Measurements from ENCODE around the gene CLDN6. TPM values are rescaled to one million over a fixed set of nuclear protein-coding genes. Genes with fewer than 3 reads are reported as not detected.

The CLDN6 gene
- total RNA-seq, 1 donor from 2014 or later: not detected

GRCh38 chr16:2982402-2982801, 35.6 kb downstream of the CLDN6 start:
- Histone ChIP-seq H3K27me3 (no peaks in the 10 kb centered on the region), H3K9me3 (no peaks in the 10 kb centered on the region), H3K27ac (no peak overlapping the region), H3K36me3 (no peaks in the 10 kb centered on the region), H3K4me3 (no peak overlapping the region), H3K4me1 (peaks cover 23% of the 10 kb centered on the region)
- TF ChIP-seq, protein P1, sequence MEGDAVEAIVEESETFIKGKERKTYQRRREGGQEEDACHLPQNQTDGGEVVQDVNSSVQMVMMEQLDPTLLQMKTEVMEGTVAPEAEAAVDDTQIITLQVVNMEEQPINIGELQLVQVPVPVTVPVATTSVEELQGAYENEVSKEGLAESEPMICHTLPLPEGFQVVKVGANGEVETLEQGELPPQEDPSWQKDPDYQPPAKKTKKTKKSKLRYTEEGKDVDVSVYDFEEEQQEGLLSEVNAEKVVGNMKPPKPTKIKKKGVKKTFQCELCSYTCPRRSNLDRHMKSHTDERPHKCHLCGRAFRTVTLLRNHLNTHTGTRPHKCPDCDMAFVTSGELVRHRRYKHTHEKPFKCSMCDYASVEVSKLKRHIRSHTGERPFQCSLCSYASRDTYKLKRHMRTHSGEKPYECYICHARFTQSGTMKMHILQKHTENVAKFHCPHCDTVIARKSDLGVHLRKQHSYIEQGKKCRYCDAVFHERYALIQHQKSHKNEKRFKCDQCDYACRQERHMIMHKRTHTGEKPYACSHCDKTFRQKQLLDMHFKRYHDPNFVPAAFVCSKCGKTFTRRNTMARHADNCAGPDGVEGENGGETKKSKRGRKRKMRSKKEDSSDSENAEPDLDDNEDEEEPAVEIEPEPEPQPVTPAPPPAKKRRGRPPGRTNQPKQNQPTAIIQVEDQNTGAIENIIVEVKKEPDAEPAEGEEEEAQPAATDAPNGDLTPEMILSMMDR (IDR thresholded peaks at IDR 0.05): no peak
- intact Hi-C loops (cut with DNase I): no loop called here
- DNase-seq: no peak
- ATAC-seq: no peak

DNA sequence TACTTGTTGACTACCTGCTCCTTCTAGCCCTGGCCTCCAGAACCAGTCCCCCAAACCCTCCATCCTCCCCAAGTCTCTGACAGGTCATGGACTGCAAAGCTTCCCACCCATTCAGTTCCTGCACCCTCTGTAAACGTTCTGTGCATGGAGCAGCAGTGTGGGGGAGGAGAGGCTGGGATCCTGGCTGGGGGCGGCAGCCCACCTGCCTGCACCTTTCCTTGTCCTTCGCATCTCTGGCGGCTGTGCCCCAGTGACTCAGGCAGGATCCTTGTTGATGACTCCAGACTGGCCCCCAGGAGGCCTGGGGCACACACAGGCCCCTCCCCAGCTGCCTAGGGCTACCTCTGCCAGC, 36.1 kb downstream of the CLDN6 start:
- TF ChIP-seq, protein P1 (IDR thresholded peaks at IDR 0.05): no peak
- Histone ChIP-seq H3K27me3 (no peaks in the 10 kb centered on the region), H3K4me1 (peaks cover 23% of the 10 kb centered on the region), H3K4me3 (no peak overlapping the region), H3K27ac (no peak overlapping the region), H3K36me3 (no peaks in the 10 kb centered on the region), H3K9me3 (no peaks in the 10 kb centered on the region)
- no peak for ATAC-seq
- no peak for DNase-seq
- intact Hi-C loops (cut with DNase I): no loop called here

DNA sequence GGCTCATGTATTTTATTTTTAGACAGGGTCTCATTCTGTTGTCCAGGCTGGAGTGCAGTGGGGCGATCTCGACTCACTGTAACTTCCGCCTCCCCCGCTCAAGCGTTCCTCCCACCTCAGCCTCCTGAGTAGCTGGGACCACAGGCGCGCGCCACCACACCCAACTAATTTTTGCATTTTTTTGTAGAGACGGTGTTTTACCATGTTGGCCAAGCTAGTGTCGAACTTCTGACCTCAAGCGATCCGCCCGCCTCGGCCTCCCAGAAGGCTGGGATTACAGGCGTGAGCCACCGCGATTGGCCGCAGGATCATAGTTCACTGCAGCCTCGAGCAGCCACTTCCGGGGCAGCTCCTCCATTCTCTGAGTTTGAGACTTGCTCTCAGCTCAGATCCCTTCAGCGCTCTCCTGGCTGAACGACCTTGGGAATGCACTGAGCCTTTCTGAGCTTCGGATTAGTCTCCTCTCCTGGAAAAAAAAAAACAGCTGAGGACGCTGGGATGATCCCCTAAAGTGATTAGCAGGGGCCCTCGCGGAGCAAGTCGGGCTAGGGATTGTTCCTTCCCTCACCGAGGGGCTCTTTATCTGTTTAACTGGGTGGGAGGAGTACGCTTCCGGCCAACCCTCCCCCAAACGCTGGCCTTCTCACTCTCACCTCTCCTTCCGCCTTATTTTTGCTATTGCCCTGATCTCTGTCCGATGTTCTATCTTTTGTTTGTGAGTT, 36.6 kb downstream of the CLDN6 start:
- intact Hi-C loops (cut with DNase I): no loop called here
- TF ChIP-seq, protein P1 (IDR thresholded peaks at IDR 0.05): no peak
- Histone ChIP-seq H3K27ac (peak overlapping the region; percentile 98), H3K4me3 (peak overlapping the region; percentile 84), H3K27me3 (no peaks in the 10 kb centered on the region), H3K9me3 (no peaks in the 10 kb centered on the region), H3K36me3 (no peaks in the 10 kb centered on the region), H3K4me1 (peaks cover 23% of the 10 kb centered on the region)
- no peak for DNase-seq
- ATAC-seq: no peak

DNA sequence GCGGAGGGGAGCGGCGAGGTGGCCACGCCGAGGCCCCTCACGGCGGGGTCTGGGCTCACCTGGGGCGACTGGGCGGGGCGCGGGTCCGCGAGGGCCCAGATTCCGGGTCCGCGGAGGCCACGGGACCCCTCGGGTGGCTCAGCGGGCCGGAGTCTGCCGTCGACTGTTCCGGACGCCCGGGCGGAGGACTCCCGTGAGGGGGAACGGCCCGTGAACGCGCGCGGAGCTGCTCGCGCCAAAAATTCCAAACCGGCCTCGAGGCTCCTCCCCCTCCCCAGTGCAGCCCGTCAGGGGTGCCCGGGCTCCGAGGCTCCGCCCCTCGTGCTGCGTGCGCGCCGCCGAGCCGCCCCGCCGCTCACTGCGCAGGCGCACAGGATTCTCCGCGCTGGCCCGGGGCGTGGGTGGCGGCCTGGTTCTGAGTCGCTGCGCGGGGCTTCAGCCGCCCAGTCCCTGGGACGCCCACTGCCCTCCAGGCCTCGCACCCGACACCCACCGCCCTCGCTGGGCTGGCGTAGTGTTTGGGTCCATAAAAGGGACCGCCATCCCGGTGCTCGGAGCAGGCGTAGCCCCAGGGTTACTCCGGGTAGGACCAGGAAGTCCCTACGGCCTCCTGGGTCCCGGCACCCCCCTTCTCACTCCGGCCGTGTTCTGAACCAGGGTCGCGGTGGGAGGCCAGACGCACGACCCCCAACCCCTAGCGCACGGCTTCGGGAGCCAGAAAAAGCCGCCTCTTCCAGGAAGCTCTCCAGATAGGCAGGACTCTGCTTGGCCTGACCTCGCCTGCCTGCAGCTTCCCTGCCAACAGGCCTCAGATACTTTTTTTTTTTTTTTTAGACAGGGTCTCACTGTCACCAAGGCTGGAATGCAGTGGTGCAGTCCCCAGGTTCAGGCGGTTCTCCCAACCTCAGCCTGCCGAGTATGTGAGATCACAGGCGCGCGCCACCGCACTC, 37.5 kb downstream of the CLDN6 start, which contains the start of gene PKMYT1:
Gene PKMYT1, minus strand, starts transcription at position 220 of the 950 bp plus-strand sequence. CDS start 789 bp downstream, outside the sequence.
- intact Hi-C loops (cut with DNase I): no loop called here
- no peaks in the 10 kb centered on the region for H3K36me3 ChIP-seq
- H3K4me1 ChIP-seq: peaks cover 19% of the 10 kb centered on the region
- H3K27me3 ChIP-seq: no peaks in the 10 kb centered on the region
- peak within 1 kb of the TSS; percentile 98 for H3K27ac ChIP-seq
- peak within 1 kb of the TSS; percentile 84 for H3K4me3 ChIP-seq
- H3K9me3 ChIP-seq: no peaks in the 10 kb centered on the region
- ATAC-seq: peak; percentile 94
- peak; percentile 96 for DNase-seq
- TF ChIP-seq, protein P1 (IDR thresholded peaks at IDR 0.05): no peak

DNA sequence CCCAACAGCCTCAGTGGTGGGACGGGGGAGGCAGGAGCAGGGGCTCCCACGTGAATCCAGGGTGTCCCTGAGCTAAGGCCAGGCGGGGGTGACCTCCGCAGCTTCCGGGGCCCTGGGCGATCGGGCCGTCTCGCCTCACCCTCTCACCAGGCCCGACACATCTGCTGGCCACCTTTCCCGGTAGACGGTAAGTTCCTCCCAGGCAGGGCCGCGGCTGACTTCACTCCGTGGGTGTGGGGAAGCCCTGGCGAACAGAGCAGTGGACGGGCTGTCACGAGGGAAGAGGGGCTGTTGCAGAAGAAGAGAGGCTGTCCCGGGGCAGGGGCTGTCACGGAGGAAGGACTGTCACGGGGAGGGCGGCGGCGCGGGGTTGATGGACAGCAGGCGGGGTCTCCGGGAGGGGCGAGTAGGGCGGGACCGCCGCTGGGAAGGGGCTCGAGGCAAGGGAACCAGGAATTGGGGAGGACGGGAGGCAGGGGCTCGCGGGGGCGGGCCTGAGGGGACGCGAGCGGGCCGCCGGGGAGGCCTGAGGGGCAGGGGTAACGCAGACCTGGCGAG, 38.2 kb downstream of the CLDN6 start:
- TF ChIP-seq, protein P1 (IDR thresholded peaks at IDR 0.05): no peak
- ATAC-seq (no peak), DNase-seq (no peak)
- Histone ChIP-seq H3K36me3 (no peaks in the 10 kb centered on the region), H3K4me3 (peak overlapping the region; percentile 84), H3K9me3 (no peaks in the 10 kb centered on the region), H3K27ac (no peak overlapping the region), H3K27me3 (no peaks in the 10 kb centered on the region), H3K4me1 (peaks cover 17% of the 10 kb centered on the region)
- intact Hi-C loops (cut with DNase I): no loop called here
